Omental fat pad (tissue), 4 donors: ENCODE measurements around the gene KCNMB2. TPM values are rescaled to one million over a fixed set of nuclear protein-coding genes. Genes with fewer than 3 reads are reported as not detected.

Experiments
- ATAC-seq: fragments of 150-250 bp; one replicate; pipeline ENCODE4 v1.9.1; 2016; ENCODE audit warnings: mild to moderate bottlenecking, moderate library complexity; ENCODE audit not compliant: low FRiP score
- DNase-seq: peaks from one replicate; pipeline ENCODE4 v3.0.0-alpha.2; 2019; ENCODE audit warnings: low spot score
- CTCF ChIP-seq, 3 donors: fragments of 450-650 bp; IDR thresholded peaks; one replicate each; pipeline ENCODE4 v1.5.1; 2016 to 2017; ENCODE audit warnings: antibody characterized with exemption in 3 of 3, mild to moderate bottlenecking in 3 of 3, moderate library complexity in 2 of 3
- total RNA-seq, 4 donors: library from RNA; depleted of rRNA; stranded (reverse); fragments of >200 nt; gene quantifications; one replicate each; pipeline ENCODE4 v1.1.0, GENCODE V29; 2016

The KCNMB2 gene
- total RNA-seq, 4 donors from 2014 or later = 0.24 to 0.65 TPM; not detected in 2

DNA sequence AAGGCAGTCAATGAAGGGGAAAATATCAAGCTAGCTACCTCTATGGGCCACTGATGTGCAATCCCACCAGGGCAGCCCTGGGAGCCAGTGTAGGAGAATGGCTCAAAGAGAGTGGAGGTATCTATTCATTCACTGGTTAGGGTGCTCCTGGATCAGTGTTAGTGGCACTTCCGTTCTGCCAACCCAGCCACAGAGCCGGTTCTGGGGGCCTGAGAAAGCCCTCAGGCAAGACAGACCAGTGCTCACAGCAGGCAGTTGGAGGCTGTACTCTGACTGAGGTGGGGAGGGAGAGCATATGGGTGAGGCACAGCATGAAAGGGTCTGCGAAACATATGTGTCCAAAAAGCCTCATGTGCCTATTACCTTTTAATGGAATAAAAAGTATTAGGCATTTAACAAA, 109.3 kb downstream of the KCNMB2 start:
- no peak for TF ChIP-seq CTCF (IDR thresholded peaks at IDR 0.05)
- no peak for ATAC-seq
- DNase-seq = no peak

DNA sequence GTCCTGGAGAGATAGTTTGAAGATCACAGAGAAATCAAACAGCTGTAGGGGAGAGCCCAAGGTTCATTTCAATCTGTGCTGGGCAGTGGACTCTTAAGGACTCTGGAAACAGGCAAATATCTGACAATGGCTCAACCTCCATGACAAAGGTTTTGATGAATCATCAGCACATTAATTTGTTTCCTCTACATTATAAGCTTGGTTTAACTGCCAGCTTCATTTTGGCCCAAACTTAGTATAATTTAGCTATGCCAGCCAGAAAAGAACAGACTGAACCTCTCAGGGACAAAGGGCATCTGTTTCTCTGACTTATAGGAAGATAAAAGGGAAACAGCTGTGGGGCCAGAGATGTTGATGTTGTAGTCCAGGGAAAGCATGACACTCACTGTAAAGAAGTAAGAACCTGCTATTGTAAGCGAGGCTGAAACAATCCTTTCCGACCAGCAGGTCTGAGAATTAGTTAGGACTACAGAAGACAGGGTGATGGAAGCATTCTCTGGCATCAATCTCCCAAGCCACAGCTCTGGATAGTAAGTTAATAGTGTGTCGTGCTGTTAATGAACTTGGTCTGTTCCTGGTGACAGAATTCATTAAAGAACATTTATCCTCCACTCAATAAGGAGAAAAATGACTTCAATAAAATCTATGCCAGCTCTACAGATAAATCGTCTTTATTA, 110.1 kb downstream of the KCNMB2 start:
- TF ChIP-seq CTCF (IDR thresholded peaks at IDR 0.05) = no peak
- ATAC-seq = no peak
- no peak for DNase-seq

DNA sequence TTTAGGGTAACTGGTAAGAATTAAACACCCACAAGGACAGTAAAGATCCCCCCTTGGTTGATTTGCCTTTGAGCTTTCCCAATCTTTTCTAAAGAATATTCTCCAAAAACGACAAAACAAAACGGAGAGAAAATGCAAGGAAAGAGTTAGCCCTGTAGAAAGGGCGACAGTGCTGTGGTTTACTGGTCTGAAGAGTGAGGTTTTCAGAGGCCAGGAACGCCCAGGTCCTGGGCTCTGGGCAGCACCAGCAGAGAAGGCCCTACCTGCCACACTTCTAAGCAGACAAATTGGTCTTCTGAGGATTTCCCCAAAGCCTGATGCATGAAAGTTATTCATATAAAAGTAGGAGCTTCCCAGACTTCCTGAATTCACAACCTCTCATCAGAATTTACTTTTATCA, 119.3 kb downstream of the KCNMB2 start:
- DNase-seq (no peak), ATAC-seq (no peak)
- no peak for TF ChIP-seq CTCF (IDR thresholded peaks at IDR 0.05)

DNA sequence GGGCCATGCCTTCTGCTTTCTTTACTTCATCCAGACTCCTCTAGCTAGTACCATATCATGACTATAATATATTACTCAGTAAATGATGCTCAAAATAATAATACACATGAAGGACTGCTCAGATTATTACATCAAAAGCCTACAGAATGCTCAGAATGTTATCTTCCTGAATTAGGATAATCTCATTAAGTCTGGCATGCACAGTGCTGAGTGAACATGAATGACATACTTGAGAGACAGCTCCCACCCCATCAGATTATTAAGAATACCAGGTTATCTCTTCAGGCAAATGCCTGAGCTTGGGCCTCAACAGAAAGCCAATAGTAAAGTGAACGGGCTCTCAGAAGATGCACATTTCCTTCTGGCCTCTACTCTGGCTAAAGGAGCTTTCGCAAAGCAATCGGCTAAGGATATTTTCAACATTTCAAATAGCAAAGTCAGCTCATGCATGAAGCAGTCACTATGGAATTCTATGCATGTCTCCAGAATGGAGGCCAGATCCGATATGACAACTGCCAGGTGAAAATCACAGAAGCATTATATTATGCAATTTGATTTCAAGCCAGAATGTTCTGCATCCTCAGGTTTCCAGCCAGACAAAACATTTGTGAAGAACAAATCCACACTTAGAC, 122.6 kb downstream of the KCNMB2 start:
- ATAC-seq = no peak
- DNase-seq = no peak
- TF ChIP-seq CTCF (IDR thresholded peaks at IDR 0.05) = no peak

- DNase-seq (no peak), ATAC-seq (no peak)
- TF ChIP-seq CTCF (IDR thresholded peaks at IDR 0.05) = no peak
Measured at GRCh38 chr3:178663201-178663934, 127.1 kb downstream of the KCNMB2 start.

- no peak for DNase-seq
- no peak for ATAC-seq
- no peak for TF ChIP-seq CTCF (IDR thresholded peaks at IDR 0.05)
Measured at GRCh38 chr3:178665747-178666146, 129.5 kb downstream of the KCNMB2 start.
